ENCODE data around the gene SLPI. TPM values are rescaled to one million over a fixed set of nuclear protein-coding genes. Genes with fewer than 3 reads are reported as not detected.
A peak's percentile ranks its signal among the peaks of the same experiment; 100 is the strongest.

SLPI gene
- total RNA-seq, 2 experiments from 2014 or later = 0.40 to 0.45 TPM

- Mint-ChIP-seq H3K4me1 (no peaks in the 10 kb centered on the region), H3K27me3 (peaks cover 35% of the 10 kb centered on the region), H3K4me3 (no peak overlapping the region), H3K36me3 (ENCODE audit: low read depth) (no peaks in the 10 kb centered on the region), H3K27ac (no peak overlapping the region), H3K9me3 (no peaks in the 10 kb centered on the region)
- POLR2A ChIA-PET = no interaction called here
- DNase-seq = no peak
- CTCF ChIA-PET = interaction anchor here (1.0 kb wide), 1 partner anchor 11 kb away, joined by 4 read pairs; no protein-coding TSS in a partner anchor
Observed at GRCh38 chr20:45235995-45236394, 18.4 kb downstream of the SLPI start.

DNA sequence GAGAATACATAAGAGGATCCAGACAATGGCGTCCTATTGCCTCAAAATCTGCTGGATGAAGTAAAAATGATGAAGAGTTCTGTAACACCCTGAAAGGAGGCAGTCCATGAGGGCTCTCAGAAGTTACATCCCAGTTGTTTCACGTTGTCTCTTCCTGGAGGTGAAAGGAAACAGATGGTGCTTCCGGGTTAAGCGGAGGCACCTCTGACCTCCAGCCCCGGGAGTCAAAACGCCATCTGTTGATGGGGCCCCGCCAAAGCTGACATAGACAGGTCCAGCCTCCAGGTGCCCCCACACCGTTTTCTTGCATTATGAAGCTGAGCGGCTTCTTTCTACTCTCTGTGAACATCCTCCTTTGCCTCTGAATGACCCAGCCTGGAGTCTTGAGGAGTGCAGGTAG lies 23.7 kb downstream of the SLPI start:
- CTCF ChIA-PET = no interaction called here
- H3K27me3 Mint-ChIP-seq = peaks cover 40% of the 10 kb centered on the region

GRCh38 chr20:45229264-45230056 lies 24.9 kb downstream of the SLPI start:
- Mint-ChIP-seq H3K36me3 (ENCODE audit: low read depth) (no peaks in the 10 kb centered on the region), H3K27ac (no peak overlapping the region), H3K27me3 (peaks cover 47% of the 10 kb centered on the region), H3K4me1 (peaks cover 2% of the 10 kb centered on the region), H3K9me3 (no peaks in the 10 kb centered on the region), H3K4me3 (no peak overlapping the region)
- POLR2A ChIA-PET = no interaction called here
- DNase-seq = peak; percentile 61
- CTCF ChIA-PET = interaction anchor here (0.6 to 1.4 kb wide), 4 partner anchors 24 to 542 kb away, joined by 3 to 4 read pairs (median 3); partner anchors contain the start of gene SLPI

More for the DNA sequence above, 23.7 kb downstream of the SLPI start:
- DNase-seq = no peak
- Mint-ChIP-seq H3K27ac (no peak overlapping the region), H3K4me3 (no peak overlapping the region), H3K4me1 (peaks cover 2% of the 10 kb centered on the region), H3K36me3 (ENCODE audit: low read depth) (no peaks in the 10 kb centered on the region), H3K9me3 (no peaks in the 10 kb centered on the region)
- POLR2A ChIA-PET = no interaction called here

DNA sequence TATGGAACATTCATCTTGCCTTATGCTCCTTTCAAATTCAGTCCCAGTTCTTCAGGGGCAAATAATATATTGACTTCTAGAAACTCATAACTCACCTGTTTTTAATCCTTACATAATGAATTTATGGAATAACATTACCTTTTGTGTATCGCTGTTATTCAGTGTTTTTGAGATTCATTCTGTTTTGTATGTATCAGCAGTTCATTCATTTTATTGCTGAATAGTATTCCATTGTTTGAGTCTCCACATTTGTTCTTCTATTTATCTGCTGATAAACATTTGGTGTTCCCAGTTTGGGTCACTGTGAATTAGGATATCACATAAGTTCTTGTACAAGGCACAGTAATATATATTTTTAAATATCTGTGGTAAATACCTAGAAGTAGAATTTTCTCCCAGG lies 28.1 kb downstream of the SLPI start:
- H3K27ac Mint-ChIP-seq = no peak overlapping the region
- H3K4me1 Mint-ChIP-seq = peaks cover 2% of the 10 kb centered on the region
- peaks cover 53% of the 10 kb centered on the region for H3K27me3 Mint-ChIP-seq
- no peaks in the 10 kb centered on the region for H3K9me3 Mint-ChIP-seq
- no peaks in the 10 kb centered on the region for H3K36me3 Mint-ChIP-seq (ENCODE audit: low read depth)
- POLR2A ChIA-PET = no interaction called here
- CTCF ChIA-PET = no interaction called here
- no peak for DNase-seq
- H3K4me3 Mint-ChIP-seq = no peak overlapping the region

DNA sequence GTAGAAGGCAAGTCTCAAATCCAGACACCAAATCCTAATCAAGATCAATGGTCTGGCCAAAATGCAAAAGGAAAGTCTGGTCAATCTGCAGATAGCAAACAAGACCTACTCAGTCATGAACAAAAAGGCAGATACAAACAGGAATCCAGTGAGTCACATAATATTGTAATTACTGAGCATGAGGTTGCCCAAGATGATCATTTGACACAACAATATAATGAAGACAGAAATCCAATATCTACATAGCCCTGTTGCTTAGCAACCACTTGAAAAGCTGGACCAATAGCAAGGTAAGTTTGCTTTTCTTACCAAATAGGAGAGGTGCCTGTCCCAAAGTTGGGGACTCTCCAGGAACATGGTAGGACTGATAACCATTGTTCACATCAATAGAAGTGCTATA lies 31.2 kb downstream of the SLPI start:
- no peaks in the 10 kb centered on the region for H3K9me3 Mint-ChIP-seq
- H3K36me3 Mint-ChIP-seq (ENCODE audit: low read depth) = no peaks in the 10 kb centered on the region
- H3K27ac Mint-ChIP-seq = no peak overlapping the region
- CTCF ChIA-PET = no interaction called here
- no peaks in the 10 kb centered on the region for H3K4me1 Mint-ChIP-seq
- no peak for DNase-seq
- H3K27me3 Mint-ChIP-seq = peaks cover 56% of the 10 kb centered on the region
- POLR2A ChIA-PET = no interaction called here
- no peak overlapping the region for H3K4me3 Mint-ChIP-seq

GRCh38 chr20:45221076-45221475 lies 33.3 kb downstream of the SLPI start, which contains the start of gene SEMG2:
Gene SEMG2, plus strand, starts transcription at chr20:45221373. Its CDS starts 17 bp downstream, at chr20:45221390.
- no peaks in the 10 kb centered on the region for H3K36me3 Mint-ChIP-seq (ENCODE audit: low read depth)
- POLR2A ChIA-PET = no interaction called here
- no peaks in the 10 kb centered on the region for H3K4me1 Mint-ChIP-seq
- CTCF ChIA-PET = interaction anchor here (0.6 kb wide), 1 partner anchor 714 kb away, joined by 4 read pairs; no protein-coding TSS in a partner anchor
- no peaks in the 10 kb centered on the region for H3K9me3 Mint-ChIP-seq
- DNase-seq = no peak
- no peak within 1 kb of the TSS for H3K27ac Mint-ChIP-seq
- H3K27me3 Mint-ChIP-seq = peaks cover 47% of the 10 kb centered on the region
- H3K4me3 Mint-ChIP-seq = no peak within 1 kb of the TSS

- Mint-ChIP-seq H3K9me3 (no peaks in the 10 kb centered on the region), H3K27ac (no peak overlapping the region), H3K4me1 (no peaks in the 10 kb centered on the region), H3K36me3 (ENCODE audit: low read depth) (no peaks in the 10 kb centered on the region), H3K4me3 (no peak overlapping the region), H3K27me3 (peaks cover 44% of the 10 kb centered on the region)
- no peak for DNase-seq
- CTCF ChIA-PET = no interaction called here
- POLR2A ChIA-PET = no interaction called here
Observed at GRCh38 chr20:45218636-45219035, 35.7 kb downstream of the SLPI start.

- H3K27me3 Mint-ChIP-seq = peaks cover 41% of the 10 kb centered on the region
- H3K27ac Mint-ChIP-seq = no peak overlapping the region
- H3K36me3 Mint-ChIP-seq (ENCODE audit: low read depth) = no peaks in the 10 kb centered on the region
- H3K4me3 Mint-ChIP-seq = no peak overlapping the region
- no peaks in the 10 kb centered on the region for H3K4me1 Mint-ChIP-seq
- DNase-seq = no peak
- POLR2A ChIA-PET = no interaction called here
- no peaks in the 10 kb centered on the region for H3K9me3 Mint-ChIP-seq
- CTCF ChIA-PET = no interaction called here
Observed at GRCh38 chr20:45218124-45218523, 36.2 kb downstream of the SLPI start.

DNA sequence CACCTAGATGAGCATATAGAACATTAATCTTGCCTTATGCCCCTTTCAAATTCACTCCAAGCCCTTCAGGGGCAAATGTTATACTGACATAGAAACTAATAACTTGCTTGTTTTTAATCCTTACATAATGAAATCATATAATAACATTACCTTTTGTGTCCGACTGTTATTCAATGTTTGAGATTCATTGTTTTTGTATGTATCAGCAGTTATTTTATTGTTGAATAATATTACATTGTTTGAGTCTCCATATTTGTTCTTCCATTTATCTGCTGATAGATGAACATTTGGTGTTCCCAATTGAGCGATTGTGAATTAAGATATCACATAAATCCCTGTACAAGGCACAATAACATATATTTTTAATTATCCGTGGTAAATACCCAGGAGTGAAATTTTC lies 41.5 kb downstream of the SLPI start:
- Mint-ChIP-seq H3K4me3 (no peak overlapping the region), H3K27me3 (peaks cover 18% of the 10 kb centered on the region), H3K4me1 (no peaks in the 10 kb centered on the region), H3K27ac (no peak overlapping the region), H3K36me3 (ENCODE audit: low read depth) (no peaks in the 10 kb centered on the region), H3K9me3 (no peaks in the 10 kb centered on the region)
- ChIA-PET POLR2A (no interaction called here), CTCF (no interaction called here)
- DNase-seq = no peak

- no peak for DNase-seq
- no peaks in the 10 kb centered on the region for H3K4me1 Mint-ChIP-seq
- no peaks in the 10 kb centered on the region for H3K9me3 Mint-ChIP-seq
- H3K4me3 Mint-ChIP-seq = no peak overlapping the region
- POLR2A ChIA-PET = no interaction called here
- H3K36me3 Mint-ChIP-seq (ENCODE audit: low read depth) = no peaks in the 10 kb centered on the region
- no peak overlapping the region for H3K27ac Mint-ChIP-seq
- CTCF ChIA-PET = no interaction called here
- H3K27me3 Mint-ChIP-seq = peaks cover 21% of the 10 kb centered on the region
Observed at GRCh38 chr20:45211569-45212474, 42.5 kb downstream of the SLPI start.

- Mint-ChIP-seq H3K36me3 (ENCODE audit: low read depth) (no peaks in the 10 kb centered on the region), H3K27ac (no peak overlapping the region), H3K27me3 (peaks cover 31% of the 10 kb centered on the region), H3K9me3 (no peaks in the 10 kb centered on the region), H3K4me3 (no peak overlapping the region), H3K4me1 (no peaks in the 10 kb centered on the region)
- POLR2A ChIA-PET = no interaction called here
- CTCF ChIA-PET = no interaction called here
- no peak for DNase-seq
Observed at GRCh38 chr20:45209924-45210323, 44.4 kb downstream of the SLPI start.

DNA sequence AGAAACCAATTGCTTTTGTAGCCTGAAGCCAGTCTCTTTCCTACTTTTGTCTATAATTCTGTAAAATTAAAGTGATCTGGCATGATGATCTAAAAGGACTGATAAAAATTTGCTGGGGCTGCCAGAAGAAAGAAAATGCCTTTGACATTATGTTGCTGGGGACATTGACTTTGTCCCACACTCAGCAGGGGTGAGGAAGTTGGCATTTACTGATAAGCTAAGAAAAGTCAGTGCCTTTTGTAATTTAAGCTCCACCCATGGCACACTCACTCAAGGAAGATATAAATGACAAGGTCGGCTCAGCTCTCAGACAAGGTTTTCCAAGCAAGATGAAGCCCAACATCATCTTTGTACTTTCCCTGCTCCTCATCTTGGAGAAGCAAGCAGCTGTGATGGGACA lies 47.6 kb downstream of the SLPI start, which contains the start of gene SEMG1:
TSS of gene SEMG1 (plus strand) at position 309 of the 400 bp plus-strand sequence. CDS start at position 330, 21 bp downstream.
- CTCF ChIA-PET = no interaction called here
- DNase-seq = no peak
- Mint-ChIP-seq H3K27ac (no peak within 1 kb of the TSS), H3K27me3 (peaks cover 28% of the 10 kb centered on the region), H3K9me3 (no peaks in the 10 kb centered on the region), H3K4me3 (no peak within 1 kb of the TSS), H3K36me3 (ENCODE audit: low read depth) (no peaks in the 10 kb centered on the region), H3K4me1 (no peaks in the 10 kb centered on the region)
- POLR2A ChIA-PET = no interaction called here

Data from activated CD4-positive, alpha-beta memory T cell treated with anti-CD3 and anti-CD28 coated beads, Interleukin-2, amount 10 ng/mL, durations not matched to agents 7 days and 5 days (primary cell).